H54 (cell line): ENCODE measurements around the gene ATP4B.

ENCODE experiments used
- DNase-seq: peaks from one replicate; pipeline ENCODE4 v3.0.0; 2011; ENCODE audit warnings: low spot score, mixed read lengths; ENCODE audit not compliant: insufficient read length
- FAIRE-seq: peaks from 3 replicates; lab custom pipeline; 2011; peaks lifted over from hg19 to GRCh38; lab: Jason Lieb, UNC
- POLR2A ChIP-seq: IDR thresholded peaks from 2 replicates; pipeline ENCODE4 v1.6.1; 2011; ENCODE audit warnings: low read depth, mild to moderate bottlenecking, low read length

Gene ATP4B

DNA sequence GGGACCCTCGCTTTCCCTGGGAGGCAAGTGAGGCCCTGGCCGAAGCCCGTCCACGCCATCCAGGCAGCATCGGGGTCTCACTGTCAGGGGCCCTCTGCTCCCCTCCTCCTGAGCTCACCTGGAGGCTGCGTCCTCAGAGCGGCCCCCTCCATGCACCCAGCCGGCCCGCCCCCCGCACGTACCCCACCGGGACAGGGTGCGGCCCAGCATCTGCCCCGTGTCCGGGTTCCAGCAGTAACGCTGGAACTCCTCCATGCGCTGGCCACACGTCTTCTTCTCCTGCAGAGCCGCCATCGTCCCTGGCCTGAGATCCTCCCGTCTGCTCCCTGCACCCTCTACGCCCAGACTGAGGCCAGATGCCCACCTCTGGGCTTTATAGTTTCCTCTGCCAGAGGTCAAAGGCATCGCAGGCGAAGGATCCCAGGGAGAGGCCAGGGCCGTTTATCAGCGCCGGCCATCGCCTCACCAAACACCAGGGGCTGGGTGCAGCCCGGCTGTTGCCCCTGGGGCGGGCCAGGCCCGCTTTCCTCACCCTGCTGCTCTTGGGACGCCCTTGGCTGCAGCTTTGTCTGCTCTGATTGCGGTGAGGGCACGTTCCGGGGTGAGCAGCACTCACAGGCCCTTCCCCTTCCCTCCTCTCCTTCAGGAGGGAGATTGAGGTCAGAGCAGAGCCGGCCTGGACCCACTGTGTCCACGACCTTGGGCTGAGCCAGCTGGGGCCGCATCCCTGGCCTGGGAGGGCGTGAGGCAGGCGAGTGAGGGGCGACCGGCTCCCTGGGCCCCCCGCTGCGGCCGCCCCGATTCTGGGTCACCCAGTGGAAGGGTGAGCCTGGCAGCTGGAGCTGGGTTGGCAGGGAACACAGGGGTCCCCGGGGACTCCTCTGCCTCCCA, at the start of gene ATP4B:
Gene ATP4B, minus strand, starts transcription at position 348 of the 891 bp plus-strand sequence. Its CDS starts 54 bp downstream, at position 294.
- DNase-seq (no peak), FAIRE-seq (no peak)
- TF ChIP-seq POLR2A, result no peak

DNA sequence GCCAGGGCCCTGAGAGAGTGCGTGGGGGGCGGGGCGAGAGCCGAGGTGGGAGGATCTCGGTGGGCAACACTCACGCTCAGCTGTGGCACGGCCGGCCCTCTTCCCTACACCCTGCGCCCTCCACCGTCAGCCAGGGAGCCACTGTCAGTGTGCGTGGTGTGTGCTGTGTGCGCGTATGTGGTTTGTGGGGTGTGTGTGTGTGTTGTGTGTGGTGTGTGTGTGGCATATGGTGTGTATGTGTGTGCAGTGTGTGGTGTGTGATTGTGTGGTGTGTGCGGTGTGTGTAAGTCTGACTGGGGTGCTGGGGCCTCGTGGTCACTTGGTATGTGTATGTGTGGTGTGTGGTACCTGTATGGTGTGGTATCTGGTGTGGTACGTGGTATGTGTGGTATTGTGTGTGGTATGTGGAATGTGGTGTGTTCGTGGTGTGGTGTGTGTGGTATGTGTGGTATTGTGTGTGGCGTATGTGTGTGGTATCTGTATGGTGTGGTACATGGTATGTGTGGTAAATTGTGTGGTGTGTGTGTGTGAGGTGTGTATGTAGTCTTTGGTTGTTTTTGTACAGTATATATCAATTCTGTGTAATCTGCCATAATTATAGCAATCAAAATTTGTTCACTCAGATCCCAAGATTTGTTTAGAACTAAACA, 14.1 kb upstream of the ATP4B start:
- DNase-seq (no peak), FAIRE-seq (no peak)
- no peak for TF ChIP-seq POLR2A

- TF ChIP-seq POLR2A, result no peak
- FAIRE-seq, result no peak
Measured at GRCh38 chr13:113671066-113672001, 13.3 kb upstream of the ATP4B start.

GRCh38 chr13:113670541-113670940, 12.5 kb upstream of the ATP4B start:
- FAIRE-seq (no peak), DNase-seq (no peak)
- TF ChIP-seq POLR2A, result no peak

More at GRCh38 chr13:113671066-113672001, 13.3 kb upstream of the ATP4B start:
- DNase-seq, result no peak

DNA sequence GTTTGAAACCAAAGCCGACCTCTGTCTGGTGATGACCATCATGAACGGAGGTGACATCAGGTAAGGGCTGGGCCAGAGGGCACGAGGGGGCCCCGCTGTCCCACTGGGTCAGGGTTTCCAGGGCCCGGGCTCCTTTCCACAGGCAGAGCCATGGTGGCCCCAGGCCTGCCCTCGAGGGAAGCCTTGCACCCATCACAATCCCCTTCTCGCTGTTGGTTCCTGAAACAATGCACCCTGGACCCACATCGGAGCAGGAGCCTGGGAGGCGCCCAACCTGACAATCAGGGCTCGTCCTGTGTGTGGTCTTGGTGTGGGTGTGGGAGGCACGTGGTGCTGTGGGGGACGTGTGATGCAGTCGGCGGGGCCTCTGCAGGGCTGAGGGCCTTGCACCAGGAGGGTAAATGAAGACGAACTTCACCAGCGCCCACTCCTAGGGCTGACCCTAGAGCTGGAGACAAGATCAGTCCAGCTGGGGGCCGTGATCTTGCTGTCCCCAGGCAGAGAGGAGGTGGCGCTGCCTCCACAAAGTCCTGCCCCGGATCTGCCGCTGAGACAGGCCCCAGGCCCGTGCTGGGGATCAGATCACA, 11.8 kb upstream of the ATP4B start:
- no peak for TF ChIP-seq POLR2A
- DNase-seq, result no peak
- no peak for FAIRE-seq

DNA sequence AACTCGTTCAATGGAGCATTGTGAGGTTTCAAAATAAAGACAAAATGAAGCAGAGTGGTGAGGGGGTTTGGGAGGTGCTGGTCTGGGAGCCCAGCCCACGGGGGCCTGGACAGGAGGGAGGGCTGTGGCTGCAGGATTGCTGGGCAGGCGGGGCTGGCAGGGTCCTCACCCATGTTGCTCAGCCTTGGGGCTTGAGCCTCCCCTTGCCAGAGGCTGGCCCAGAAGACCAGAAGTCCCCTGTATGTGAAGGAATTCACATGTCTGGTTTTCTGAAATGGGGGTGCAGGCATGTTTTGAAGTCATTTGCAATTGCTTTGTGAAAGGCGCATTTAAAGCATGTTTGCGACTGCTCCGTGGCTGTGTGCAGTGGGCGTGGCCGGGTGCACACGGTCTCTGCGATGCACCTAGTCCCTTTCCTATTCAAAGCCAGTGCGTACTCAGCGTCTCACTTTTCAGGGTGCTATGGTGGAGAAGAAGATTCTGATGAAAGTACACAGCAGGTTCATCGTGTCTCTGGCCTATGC, 11.3 kb upstream of the ATP4B start:
- DNase-seq, result no peak
- no peak for FAIRE-seq
- TF ChIP-seq POLR2A, result no peak

- DNase-seq, result no peak
- FAIRE-seq, result no peak
- no peak for TF ChIP-seq POLR2A
Measured at GRCh38 chr13:113668491-113668971, 10.5 kb upstream of the ATP4B start.

DNA sequence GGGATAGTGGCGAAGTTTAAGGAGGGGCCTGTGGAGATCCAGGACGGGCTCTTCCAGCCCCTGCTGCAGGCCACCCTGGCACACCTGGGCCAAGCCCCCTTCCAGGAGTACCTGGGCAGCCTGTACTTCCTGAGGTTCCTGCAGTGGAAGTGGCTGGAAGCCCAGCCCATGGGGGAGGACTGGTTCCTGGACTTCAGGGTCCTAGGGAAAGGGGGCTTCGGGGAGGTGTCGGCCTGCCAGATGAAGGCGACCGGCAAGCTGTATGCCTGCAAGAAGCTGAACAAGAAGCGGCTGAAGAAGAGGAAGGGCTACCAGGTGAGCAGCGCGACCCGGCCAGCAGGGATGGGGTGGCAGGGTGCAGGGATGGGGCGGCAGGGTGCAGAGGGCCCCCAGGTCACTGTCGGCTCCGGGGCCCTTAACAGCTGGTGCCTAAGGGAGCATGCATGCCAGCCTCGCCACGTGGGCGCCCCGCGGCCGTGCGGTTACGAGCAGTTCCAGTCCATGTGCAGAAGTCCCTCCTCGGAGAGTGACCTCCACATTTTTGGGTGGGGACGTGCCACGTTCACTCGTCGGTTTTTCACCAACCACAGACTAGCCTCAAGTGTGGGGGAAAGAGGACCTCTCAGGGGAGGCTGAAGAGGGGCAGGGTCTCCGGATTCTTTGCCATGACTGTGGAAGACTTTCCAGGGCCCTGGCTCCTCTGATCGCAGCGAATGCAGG, 9.9 kb upstream of the ATP4B start:
- DNase-seq (no peak), FAIRE-seq (no peak)
- no peak for TF ChIP-seq POLR2A

GRCh38 chr13:113666951-113667701, 9.1 kb upstream of the ATP4B start, which contains the start of gene GRK1:
Gene GRK1, plus strand, starts transcription at chr13:113667219. Its CDS starts 168 bp downstream, at chr13:113667387.
- no peak for DNase-seq
- no peak for FAIRE-seq
- TF ChIP-seq POLR2A, result no peak

DNA sequence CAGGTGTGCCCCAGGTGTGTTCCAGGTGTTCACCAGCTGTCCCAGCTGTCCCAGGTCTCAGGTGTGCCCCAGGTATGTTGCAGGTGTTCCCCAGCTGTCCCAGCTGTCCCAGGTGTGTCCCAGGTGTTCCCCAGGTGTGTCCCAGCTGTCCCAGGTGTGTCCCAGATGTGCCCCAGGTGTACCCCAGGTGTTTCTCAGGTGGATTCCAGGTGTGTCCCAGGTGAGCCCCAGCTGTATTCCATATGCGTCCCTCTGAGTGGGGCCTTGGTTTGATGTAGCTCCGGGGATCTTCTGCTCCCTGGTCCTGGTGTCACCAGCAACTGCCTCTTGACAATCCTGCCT, 8.3 kb upstream of the ATP4B start:
- DNase-seq (no peak), FAIRE-seq (no peak)
- TF ChIP-seq POLR2A, result no peak

GRCh38 chr13:113665597-113666328, 7.8 kb upstream of the ATP4B start:
- no peak for FAIRE-seq
- DNase-seq, result no peak
- 0 out of 2 replicates have a peak, but pooled peaks have one; percentile 11 for TF ChIP-seq POLR2A
